WERI-Rb-1 (cell line): ENCODE measurements around the gene RBM23.
A peak's percentile ranks its signal among the peaks of the same experiment; 100 is the strongest.

ENCODE experiments used
- DNase-seq: peaks from one replicate; pipeline ENCODE4 v3.0.0-alpha.2; 2020
- H3K27ac ChIP-seq: fragments of 250-450 bp; sonication (Bioruptor Pico); 2 replicates; pipeline ENCODE4 v1.5.1; 2020; ENCODE audit warnings: mild to moderate bottlenecking, moderate library complexity
- H3K27me3 ChIP-seq: fragments of 250-450 bp; sonication (Bioruptor Pico); 2 replicates; pipeline ENCODE4 v1.5.1; 2021; ENCODE audit warnings: mild to moderate bottlenecking, low read depth, moderate library complexity; ENCODE audit not compliant: insufficient read depth, severe bottlenecking
- H3K36me3 ChIP-seq: fragments of 250-450 bp; sonication (Bioruptor Pico); 2 replicates; pipeline ENCODE4 v1.5.1; 2020; ENCODE audit warnings: mild to moderate bottlenecking, moderate library complexity
- H3K4me3 ChIP-seq: 2 replicates; pipeline ENCODE4 v1.5.1; 2011; ENCODE audit warnings: low read depth, mild to moderate bottlenecking, control low read depth, low read length
- H3K9me3 ChIP-seq: fragments of 250-450 bp; sonication (Bioruptor Pico); 2 replicates; pipeline ENCODE4 v1.5.1; 2021; ENCODE audit warnings: mild to moderate bottlenecking, moderate library complexity; ENCODE audit not compliant: severe bottlenecking
- CTCF ChIP-seq: IDR thresholded peaks from 2 replicates; pipeline ENCODE4 v1.5.1; 2011; ENCODE audit warnings: low read depth, mild to moderate bottlenecking, control low read depth, inconsistent platforms, low read length

Gene RBM23

GRCh38 chr14:22871224-22872032, 47.5 kb downstream of the RBM23 start, which contains the start of gene LRP10:
TSS of gene LRP10 (plus strand) at chr14:22871740. CDS start at chr14:22872304, 564 bp downstream.
- DNase-seq = peak; percentile 95
- TF ChIP-seq CTCF = no peak
- Histone ChIP-seq H3K27ac (peak within 1 kb of the TSS; percentile 78), H3K36me3 (no peaks in the 10 kb centered on the region; the same call in 1 of the 2 replicates), H3K27me3 (no peaks in the 10 kb centered on the region), H3K9me3 (no peaks in the 10 kb centered on the region), H3K4me3 (peak within 1 kb of the TSS; percentile 71)

GRCh38 chr14:22870811-22871223, 48.1 kb downstream of the RBM23 start:
- Histone ChIP-seq H3K36me3 (no peaks in the 10 kb centered on the region; the same call in 1 of the 2 replicates), H3K27ac (peak overlapping the region; percentile 78), H3K27me3 (no peaks in the 10 kb centered on the region), H3K9me3 (no peaks in the 10 kb centered on the region), H3K4me3 (peak overlapping the region; percentile 71)
- no peak for DNase-seq
- TF ChIP-seq CTCF = no peak

GRCh38 chr14:22866874-22867273, 52.1 kb downstream of the RBM23 start:
- no peaks in the 10 kb centered on the region for H3K27me3 ChIP-seq
- DNase-seq = no peak
- no peaks in the 10 kb centered on the region for H3K36me3 ChIP-seq
- no peak for TF ChIP-seq CTCF
- no peak overlapping the region for H3K4me3 ChIP-seq
- no peak overlapping the region for H3K27ac ChIP-seq
- no peaks in the 10 kb centered on the region for H3K9me3 ChIP-seq

GRCh38 chr14:22865424-22866405, 53.2 kb downstream of the RBM23 start:
- H3K27me3 ChIP-seq = no peaks in the 10 kb centered on the region
- no peak overlapping the region for H3K27ac ChIP-seq
- H3K4me3 ChIP-seq = no peak overlapping the region
- TF ChIP-seq CTCF = peak; percentile 38
- DNase-seq = no peak
- no peaks in the 10 kb centered on the region for H3K9me3 ChIP-seq
- no peaks in the 10 kb centered on the region for H3K36me3 ChIP-seq

- DNase-seq = no peak
- H3K4me3 ChIP-seq = no peak overlapping the region
- no peaks in the 10 kb centered on the region for H3K36me3 ChIP-seq
- no peak overlapping the region for H3K27ac ChIP-seq
- no peak for TF ChIP-seq CTCF
- H3K27me3 ChIP-seq = no peaks in the 10 kb centered on the region
- no peaks in the 10 kb centered on the region for H3K9me3 ChIP-seq
Observed at GRCh38 chr14:22864979-22865378, 54.0 kb downstream of the RBM23 start.
